Hepatic stellate cell (primary cell): Measurements from ENCODE around the gene STMN1.

ENCODE experiments used
- DNase-seq: peaks from one replicate; pipeline ENCODE4 v3.0.0; 2011; ENCODE audit warnings: low spot score

STMN1 gene

DNA sequence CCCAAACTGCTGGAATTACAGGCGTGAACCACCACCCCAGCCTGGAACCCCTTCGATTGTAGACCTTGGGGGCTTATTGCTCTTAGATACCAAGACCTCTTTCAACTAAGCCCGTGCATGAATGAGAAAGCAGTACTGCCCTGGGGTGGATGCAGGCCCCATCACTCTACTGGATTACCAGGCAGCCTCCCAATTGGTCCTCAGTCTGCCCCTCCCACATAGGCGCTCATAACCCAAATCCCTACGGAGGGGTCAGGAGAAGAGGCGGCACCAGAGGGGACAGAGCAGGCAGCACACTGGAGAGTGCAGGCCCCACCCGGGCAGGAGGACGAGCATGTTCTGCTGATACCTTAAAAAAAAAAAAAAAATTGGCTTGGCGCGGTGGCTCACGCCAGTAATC lies 12.4 kb upstream of the STMN1 start:
- no peak for DNase-seq

DNA sequence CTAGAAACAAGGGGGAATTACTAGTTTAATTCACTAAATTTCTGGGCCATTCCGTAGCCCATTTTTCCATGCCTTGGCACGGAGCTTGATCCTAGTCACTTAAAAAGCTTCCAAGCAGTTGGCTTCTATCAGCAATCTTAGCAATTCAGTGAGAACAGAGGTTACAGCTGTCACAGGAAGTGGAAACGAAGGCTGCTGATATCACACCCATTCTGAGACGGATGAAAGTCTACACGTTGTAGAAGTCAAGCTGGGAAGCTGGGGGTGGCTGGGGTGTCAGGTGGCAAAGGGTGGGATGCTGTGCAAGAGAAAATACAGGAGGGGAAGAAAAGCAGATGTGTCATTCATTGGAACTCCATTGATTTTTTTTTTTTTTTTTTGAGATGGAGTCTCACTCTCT lies 11.8 kb upstream of the STMN1 start:
- DNase-seq: no peak

DNA sequence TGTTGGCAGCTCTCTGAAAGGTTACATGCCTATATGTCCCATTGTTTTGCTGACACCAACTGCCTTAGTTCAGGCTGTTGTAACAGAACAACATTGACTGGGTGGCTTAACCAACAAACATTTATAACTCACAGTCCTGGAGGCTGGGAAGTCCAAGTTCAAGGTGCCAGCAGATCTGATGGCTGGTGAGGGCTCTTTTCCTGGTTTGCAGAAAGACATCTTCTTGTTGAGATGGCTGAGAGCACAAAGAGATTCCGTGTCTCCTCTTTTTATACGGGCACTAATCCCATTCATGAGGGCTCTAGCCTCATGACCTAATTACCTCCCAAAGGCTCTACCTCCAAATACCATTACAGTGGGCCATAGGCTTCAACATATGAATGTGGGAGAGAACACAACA lies 10.2 kb upstream of the STMN1 start:
- no peak for DNase-seq

DNA sequence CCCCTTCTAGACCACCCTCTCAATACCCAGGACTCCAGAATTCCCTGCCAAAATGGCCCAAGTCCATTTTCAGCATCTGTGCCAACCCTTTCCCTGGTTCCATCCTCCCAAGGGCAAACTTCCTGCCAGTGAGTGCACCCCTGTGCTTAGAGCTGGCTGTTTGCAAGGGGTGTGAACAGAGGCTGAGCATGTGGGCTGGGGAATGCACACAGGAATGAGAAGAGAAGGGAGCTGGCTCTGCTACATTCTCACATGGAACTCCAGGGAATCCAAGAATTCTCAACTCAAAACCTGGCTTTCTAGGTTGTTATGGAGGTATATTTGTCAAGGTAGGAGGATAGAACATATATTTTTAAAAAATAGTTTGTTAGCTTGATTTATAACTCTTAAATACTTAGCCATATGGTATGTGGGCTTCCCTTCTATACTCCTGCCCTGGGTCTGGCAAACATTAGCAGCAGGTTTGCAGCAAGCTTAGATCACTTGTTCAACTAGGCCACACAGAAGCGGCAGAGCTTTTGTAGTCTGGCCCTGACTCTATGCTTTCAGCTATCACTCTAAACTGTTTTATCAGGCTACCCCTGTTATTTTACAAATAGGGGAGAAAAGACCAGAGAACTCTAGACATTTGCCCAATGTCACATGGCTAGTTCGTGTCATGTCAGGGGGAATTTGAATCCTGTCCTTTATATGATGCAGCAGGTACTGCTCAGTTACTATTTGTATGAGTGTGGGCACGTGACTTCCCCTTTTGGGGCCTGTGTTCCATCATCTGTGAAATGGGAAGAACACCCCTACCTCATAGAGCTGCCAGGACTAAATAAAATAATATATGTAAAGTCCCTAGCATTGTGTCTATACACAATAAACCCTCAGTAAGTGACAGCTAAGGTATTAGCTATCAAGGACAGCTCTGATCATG lies 8.1 kb upstream of the STMN1 start:
- DNase-seq: no peak

DNA sequence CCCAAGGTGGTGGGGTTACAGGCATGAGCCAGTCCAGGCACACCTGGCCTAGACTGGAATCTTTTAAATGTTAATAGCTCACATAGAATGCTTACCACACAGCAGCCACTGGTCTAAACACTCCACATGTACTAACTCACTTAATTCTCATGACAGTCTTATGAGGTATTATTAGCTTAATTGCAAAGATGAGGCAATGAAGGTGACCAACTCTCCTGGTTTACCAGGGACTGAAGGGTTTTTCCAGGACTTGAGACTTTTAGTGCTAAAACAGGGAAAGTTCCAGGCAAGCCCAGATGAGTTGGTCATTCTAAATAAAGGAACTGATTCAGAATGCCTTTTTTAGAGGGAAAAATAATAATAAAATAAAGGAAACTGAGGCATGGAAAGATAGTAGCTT lies 7.0 kb upstream of the STMN1 start:
- no peak for DNase-seq

DNA sequence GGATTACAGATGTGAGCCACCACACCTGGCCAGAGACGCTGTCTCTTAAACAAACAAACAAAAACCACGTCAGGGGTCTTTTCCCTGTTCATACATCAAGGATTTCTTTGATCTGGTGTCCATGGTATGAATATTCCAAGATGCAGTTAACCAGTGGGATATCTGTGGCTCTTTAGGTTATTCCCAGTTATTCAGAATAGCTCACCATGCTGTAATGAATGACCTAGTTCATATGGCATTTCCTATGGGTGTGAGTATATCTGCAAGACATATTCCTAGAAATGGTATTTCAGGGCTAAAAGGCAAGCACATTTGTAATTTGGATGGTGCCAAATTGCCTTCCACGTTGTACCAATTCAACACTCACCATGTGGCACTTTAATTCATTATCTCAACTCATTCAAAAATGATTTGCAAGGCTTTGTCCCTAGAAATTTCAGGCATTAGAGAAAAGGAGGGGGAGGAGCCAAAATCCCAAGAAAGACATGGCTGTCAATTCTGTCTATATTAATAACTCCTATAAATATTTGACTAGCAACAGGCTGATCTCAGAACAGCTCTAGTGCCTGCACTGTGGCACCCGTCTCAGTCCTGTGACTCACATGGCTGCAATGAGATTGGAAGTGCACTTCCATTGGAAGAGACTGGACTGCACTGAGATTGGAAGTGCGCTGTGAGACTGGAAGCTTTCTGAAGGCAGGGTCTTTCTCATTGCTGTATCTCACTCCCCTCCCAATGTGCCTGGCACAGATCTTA lies 6.0 kb upstream of the STMN1 start:
- DNase-seq: peak; percentile 78

DNA sequence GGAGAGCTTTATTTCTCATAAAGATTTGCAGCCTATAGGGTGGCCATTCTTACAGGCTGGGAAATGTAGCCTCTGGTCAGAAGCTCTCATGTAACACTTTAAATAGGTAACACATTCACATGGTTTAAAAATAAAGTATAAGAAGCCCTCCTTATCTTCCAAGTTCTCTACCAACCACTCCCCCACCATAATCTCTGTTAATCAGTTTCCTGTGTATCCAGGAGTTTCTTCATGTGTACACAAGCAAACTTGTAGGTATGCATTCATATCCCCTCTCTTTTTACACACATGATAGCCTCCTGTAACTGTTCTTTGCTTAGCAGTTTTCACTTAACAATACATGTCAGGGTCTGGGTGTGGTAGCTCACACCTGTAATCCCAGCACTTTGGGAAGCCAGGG lies 4.9 kb upstream of the STMN1 start:
- DNase-seq: no peak

DNA sequence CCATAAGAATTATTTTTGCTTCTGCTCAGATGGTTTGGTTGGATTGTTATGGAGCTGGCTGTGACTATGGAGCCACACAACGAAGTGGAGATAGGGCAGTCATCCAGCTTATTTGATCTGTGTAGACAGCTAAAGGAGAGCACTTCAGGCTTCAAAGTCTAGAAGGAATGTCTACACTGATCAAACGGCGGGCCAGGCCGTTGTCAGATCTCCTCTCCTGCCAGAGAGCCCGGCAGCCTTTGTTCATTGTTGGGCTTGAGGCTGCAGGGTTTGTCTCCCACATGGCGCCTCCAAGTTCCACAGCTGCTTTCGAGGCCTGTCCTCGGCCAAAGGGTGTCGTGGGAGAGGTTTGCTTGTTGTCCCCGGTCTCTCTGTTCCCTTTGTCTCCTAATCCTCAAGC lies 2.8 kb upstream of the STMN1 start:
- no peak for DNase-seq

DNA sequence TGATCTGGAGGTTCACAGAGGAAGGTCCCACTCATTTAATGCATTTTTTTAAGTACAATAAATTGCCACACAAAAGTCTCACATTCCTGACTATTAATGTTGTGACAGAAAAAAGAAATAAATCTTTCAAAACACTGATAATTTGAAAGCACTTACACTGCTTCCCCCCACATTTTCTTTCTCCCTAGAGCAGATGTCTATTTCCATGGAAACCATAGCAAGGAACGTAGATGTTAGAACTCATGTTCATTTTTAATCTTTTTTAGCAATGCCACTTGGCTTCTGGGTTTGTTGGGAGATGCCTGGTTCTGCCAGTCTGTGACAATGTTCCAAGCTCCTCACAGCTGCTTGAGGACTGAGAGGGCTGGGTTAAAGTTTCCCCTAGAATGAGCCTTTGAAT lies 1.9 kb upstream of the STMN1 start:
- DNase-seq: no peak

DNA sequence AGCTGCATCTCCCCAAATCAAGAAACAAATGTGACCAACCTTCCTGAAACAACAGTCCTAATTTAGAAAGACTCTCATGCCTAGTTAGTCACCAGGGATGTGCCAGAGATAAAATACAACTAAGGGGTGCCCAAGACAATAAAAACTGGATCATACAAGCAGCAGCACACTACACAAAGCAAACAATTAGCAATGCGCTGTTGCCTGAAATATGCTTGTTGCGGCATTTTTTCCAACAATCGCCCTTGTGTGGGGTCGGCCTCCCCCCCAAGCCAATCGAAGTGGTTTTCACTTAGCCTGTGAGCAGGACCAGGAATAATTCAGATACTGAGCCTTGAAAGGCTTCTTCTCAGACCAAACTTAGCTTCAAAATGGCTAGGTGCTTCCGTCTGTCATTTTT lies 1.4 kb upstream of the STMN1 start:
- DNase-seq: no peak

DNA sequence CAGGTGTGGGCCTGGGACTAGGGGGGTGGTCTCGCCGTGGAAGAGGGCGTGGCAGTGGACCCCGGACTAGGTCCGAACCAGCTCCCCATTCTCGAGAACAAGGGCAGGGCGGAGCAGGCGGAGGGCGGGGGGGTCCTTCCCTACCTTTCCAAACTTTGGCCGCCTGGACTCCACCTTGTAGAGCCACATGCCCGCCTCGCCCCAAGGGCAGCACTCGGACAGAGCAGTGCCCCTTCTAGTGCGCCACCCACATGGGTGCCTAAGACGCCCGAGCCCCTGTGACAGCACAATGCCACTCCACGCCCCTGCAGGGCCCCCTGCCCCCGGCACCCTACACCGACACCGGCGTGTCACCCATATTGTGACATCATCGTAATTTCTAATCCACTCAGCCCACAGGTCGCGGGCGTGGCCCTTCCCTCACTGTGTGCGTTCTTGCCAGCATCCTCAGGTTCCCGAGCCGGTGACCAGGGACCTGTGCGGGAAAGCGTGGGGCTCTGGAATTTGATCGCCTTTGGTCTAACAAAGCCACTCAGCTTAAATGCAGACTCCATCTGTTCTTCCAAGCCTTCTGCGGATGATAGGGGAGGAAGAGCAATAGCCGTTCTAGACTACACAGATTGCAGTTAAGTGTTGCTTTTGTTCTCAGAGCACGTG lies 553 bp upstream of the STMN1 start:
- no peak for DNase-seq

DNA sequence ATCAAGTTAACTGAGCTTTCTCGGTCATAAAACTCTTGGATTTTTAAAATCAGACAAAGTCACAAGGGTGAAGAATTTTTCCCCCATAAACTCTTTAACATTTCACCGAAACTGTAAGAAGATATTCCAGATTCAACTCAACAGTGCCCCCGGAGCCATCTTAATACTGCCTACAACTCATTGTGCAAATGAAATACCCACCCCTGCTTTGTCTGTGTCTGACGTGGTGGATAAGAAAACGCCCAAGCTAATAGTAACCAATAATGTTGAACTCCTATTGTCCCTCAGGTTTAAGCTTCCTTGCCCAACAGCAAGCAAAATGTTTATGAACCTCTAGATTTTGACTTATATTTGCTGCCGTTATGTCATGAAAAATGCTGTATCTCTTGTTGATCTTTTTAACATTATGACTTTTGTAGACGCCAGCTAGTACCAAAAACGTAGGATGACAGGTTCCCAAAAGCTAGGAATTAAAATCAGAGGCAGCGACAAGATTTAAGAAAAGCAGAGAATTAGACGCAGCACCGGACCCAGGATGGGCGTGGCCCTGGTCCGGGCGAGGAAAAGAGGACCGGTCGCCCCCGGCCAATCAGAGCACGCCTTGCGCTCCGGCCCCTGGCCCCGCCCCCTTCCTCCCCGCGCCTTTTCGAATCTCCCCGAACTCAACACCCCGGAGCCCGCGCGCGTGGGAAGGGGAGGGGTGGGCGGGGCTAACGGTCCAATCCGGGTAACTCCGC lies 1.1 kb downstream of the STMN1 start:
- peak; percentile 94 for DNase-seq

DNA sequence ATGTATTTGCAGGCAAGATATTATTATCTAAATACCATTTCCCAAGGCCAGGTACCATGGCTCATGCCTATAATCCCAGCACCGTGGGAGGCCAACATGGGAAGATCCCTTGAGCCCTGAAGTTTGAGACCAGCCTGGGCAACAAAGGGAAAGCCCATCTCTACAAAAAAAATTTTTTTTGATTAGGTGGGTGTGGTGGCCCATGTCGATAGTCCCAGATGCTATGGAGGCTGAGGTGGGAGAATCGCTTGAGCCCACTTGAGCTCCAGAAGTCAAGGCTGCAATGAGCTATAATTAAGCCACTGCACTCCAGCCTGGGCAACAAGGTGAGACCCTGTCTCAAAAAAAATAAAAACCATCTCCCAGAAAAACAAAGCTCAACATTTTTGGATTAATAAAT lies 2.2 kb downstream of the STMN1 start:
- no peak for DNase-seq

DNA sequence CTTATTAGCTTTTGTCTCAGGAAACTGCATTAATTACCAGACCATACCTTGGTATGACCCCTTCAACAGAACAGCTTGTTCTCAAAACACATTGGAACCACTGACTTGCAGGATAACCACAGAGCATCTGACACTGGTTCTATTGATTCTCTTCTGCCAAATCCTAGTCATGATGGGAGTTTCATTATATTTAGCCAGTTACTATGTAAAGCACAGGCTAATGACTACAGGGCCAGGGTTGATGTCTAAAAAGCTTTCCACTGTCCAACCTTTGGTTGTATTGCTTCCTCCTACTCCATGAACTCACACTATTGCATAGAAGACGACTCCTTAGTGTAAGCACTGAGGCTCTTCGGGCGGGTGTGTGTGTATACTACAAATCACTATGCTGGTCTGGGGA lies 3.8 kb downstream of the STMN1 start:
- no peak for DNase-seq

DNA sequence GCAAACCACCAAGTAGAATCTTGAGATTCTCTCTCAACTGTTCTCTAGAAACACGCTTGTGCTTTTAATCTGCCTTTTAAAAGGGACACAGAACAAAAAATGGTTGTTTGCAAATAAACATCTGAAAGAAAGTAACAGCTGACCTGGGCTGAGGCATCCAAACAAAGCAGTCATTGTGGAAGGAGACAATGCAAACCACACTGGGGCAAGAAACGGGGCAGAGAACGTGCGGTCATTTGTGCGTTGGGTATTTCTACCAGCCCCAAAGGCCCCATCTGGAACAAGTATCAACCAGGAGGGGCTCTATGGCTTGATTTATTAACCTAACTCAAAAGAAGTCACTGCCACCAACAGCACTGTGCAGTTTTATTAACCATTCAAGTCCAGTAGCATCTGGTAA lies 6.0 kb downstream of the STMN1 start:
- no peak for DNase-seq

DNA sequence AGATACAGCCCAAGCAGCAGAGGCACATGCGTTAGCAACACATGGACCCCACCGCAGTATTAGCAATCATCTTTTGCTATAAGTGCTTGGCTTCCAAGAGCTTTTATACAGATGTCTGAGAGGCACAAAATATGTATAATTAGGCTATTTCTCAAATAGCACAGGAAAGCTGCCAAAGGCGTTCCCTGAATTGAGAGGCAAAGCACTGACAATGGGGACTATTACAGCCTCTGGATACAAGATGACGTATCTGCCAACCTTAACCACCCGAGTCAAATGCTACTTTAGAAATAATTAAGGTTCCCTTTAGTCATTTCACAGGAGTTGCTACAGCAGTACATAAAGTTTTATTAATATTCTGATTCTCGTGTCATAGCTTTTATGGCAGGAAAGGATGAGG lies 6.4 kb downstream of the STMN1 start:
- no peak for DNase-seq

DNA sequence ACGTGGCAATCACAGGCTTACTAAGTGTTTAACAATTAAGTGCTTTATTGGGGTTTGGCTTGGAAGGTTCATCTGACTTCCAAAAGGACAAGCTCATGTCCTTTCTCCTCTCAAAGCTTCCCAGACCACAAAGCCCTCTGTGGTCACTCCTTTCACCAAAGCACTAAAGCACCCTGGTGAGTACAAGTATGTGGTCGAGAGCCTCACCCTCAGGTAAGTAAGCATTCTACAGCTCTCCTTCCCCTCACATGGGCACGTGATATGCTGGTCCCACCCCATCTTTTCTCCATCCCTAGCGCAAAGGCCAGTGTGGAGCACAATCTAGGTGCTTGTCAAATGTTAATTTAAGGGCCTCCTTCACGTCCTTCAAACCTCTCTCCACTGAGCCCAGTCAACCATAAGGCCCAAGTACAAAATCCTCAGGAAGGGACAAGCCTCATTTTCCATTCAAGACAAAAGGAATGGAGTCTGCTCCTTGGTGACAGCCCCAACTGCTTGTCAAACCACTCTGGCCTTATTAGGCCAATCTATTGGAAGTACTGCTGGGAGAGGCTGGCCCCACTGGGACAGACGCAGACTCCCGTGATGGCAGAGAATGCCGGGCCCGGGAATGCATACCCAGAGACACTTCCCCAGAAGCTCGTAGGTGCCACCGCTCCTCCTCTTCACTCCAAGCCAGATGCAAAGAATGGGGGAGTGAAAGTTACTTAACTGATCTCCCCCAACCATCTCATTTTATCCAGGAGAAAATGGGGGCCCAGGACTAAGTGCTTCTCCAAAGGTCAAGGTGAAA lies 7.8 kb downstream of the STMN1 start:
- no peak for DNase-seq

DNA sequence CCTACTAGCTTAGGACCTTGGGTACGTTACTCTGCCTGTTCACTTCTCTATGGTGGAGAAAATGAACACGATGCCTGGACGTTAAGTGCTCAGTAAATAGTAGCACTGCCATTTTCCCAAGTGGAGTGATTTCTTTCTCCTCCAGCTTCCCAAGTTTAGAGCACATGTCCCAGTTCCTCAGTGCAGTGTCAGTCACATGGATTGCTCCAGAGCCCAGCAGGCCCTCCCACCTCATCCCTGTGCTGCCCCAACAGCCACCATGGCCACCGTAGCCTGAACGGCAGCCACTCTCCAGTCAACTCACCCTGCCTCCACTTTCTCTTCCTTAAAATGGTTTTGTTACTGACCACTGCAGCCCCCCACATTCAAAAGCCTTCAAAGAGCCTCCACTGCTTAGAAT lies 8.5 kb downstream of the STMN1 start:
- no peak for DNase-seq

DNA sequence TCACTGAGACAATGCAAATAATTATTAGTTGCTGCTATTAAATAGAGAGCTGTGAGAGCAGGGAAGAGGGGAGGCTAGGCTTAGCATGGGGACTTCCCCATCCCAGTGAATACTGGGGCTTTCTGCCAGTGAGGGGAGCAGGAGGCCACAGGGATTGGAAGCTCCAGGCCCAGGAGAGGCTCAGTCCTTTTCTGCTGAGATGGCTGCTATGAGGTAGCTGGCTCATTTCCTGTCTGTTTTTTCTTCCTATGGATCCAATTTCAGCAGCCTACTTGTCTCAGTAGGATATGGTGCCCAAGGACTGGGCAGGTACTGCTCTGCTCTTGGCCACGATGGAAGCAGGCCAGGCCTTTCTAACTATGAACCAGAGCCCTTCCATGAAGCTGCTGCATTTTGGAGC lies 10.0 kb downstream of the STMN1 start:
- no peak for DNase-seq

DNA sequence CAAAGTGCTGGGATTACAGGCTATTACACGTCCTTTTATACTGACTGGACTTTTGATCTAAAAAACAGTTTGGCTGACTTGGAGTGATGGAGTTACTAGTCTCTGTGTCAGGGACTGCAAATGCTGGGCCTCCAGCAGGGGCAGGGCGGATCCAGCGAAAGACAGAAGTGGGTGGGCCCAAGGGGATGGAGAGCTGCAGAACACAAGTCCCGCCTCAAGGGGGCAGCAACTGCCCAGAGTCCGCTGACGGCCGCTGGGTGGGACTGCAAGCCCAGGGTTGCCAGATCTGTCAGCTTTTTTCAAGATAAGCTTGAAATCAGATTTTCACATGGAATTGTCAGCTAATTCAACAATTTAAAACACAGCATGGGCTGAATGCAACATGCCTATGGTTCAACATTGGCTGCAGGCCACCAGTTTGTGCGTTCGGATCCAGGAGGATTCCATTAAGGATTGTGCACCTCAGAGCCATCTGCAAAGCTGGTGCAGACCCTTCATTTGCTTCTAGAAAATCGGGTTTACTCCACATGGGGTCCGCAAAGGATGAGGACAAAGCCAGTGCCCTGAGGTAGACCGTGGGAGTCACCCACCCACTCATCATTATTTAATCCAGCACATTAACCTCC lies 10.7 kb downstream of the STMN1 start:
- DNase-seq: peak; percentile 96

DNA sequence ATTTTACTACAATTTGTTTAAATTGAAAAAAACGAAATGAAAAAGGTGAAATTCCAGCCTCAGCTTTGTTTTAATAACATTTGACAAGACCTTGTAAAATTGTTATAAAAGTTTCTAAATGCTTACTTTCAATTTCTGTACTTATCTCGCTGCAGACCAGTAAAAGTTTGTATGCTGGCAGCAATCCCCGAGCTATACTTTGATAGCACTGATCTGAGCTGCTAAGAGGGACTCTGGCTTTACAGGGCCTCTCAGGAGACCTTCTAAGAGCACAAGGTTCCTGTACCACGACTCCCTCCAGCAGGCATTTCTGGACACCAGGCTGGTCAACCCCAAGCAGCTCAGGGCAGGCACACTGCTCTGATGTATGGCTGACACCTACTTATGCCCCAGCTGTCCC lies 13.1 kb downstream of the STMN1 start:
- no peak for DNase-seq
